Pancreas (tissue), 10 donors: ENCODE measurements around the gene SLC2A4. TPM values are rescaled to one million over a fixed set of nuclear protein-coding genes. Genes with fewer than 3 reads are reported as not detected.

Experiments
- ATAC-seq, 4 donors: fragments of 200-7000 bp; cut with Tn5 transposase; one replicate each; pipeline versions ENCODE4 v1.8.0 to v1.9.1; 2020; ENCODE audit warnings: mild to moderate bottlenecking in 4 of 4, moderate library complexity in 4 of 4
- DNase-seq, 6 donors: peaks; one replicate each; pipeline ENCODE4 v3.0.0-alpha.2; 2020
- FAIRE-seq: peaks from 2 replicates; lab custom pipeline; 2012; peaks lifted over from hg19 to GRCh38; lab: Jason Lieb, UNC
- H3K27ac ChIP-seq, 4 donors: fragments of 200-600 bp; sonication (generic); 1 replicate in 3 of 4; 2 replicates in 1 of 4; pipeline versions ENCODE4 v1.5.0 to v1.8.0; 2020
- H3K27me3 ChIP-seq, 4 donors: fragments of 200-600 bp; one replicate each; pipeline ENCODE4 v1.8.0; 2021
- H3K36me3 ChIP-seq, 3 donors: fragments of 200-600 bp; sonication (generic) in 1 of 3; one replicate each; pipeline versions ENCODE4 v1.5.0 to v1.8.0; 2020 to 2021
- H3K4me1 ChIP-seq, 3 donors: fragments of 200-600 bp; one replicate each; pipeline ENCODE4 v1.8.0; 2021
- H3K4me3 ChIP-seq, 4 donors: fragments of 200-600 bp; sonication (generic) in 2 of 4; one replicate each; pipeline versions ENCODE4 v1.5.0 to v1.8.0; 2020 to 2021
- H3K9me3 ChIP-seq, 4 donors: fragments of 200-600 bp; one replicate each; pipeline ENCODE4 v1.8.0; 2021
- WGBS, 2 donors: extraction: QIAGEN DNeasy Blood & Tissue Kit; methylation state at CpG; one replicate each; pipeline ENCODE4 v1.1.7; 2013; 5-methylcytosine and 5-hydroxymethylcytosine counted together
- intact Hi-C, 3 donors: fragments of 100-400 bp; cut with DNase I; formaldehyde crosslinking; loops; one replicate each; pipeline versions ENCODE4 v1.11.1 to v1.14.2; 2022
- polyA plus RNA-seq, 2 donors: library from polyadenylated mRNA; stranded (reverse); fragments of 200-250 nt; gene quantifications; one replicate each; pipeline ENCODE4 v1.2.3, GENCODE V29; 2013
- total RNA-seq, 6 donors: library from RNA; stranded (reverse); fragmentation: NEBNext Ultra II Directional in 4 of 6; extraction: Animal tissue kit (Norgen Biotek cat#: 25700) in 4 of 6; gene quantifications; one replicate each; pipeline versions ENCODE4 v1.2.1 to v1.2.4, GENCODE V29; 2021 to 2023
- TF ChIP-seq, protein P1 (sequence below), 4 donors: fragments of 200-600 bp; sonication (generic) in 3 of 4; IDR thresholded peaks; one replicate each; pipeline versions ENCODE4 v1.5.0 to v1.8.0; 2021; ENCODE audit warnings: antibody characterized with exemption in 4 of 4
- donor health status: healthy with polysubstance abuse.
- donor health status: DM: no; HTN: no; CAD: no; lungs with moderate emphysema.
- donor health status: DM: no; HTN: no; CAD: no.
- donor health status: control.
- donor health status: control.
- donor health status: Bipolar disorder and iron deficiency.
- donor health status: DM: yes; HTN: yes; CAD: no.
- donor health status: DM: no; HTN: no; CAD: no.
- donor health status: DM: no; HTN: no; CAD: no.
- donor health status: DM: yes; HTN: yes; CAD: no.

SLC2A4 gene
- total and polyA plus RNA-seq, 8 donors, result 0.16 to 1.8 (median 0.60) TPM

- Histone ChIP-seq H3K4me3 (no peak overlapping the region), H3K9me3 (no peaks in the 10 kb centered on the region), H3K36me3 (peaks cover 4 to 21% (median 6%) of the 10 kb centered on the region in 3 donors), H3K27me3 (no peaks in the 10 kb centered on the region), H3K4me1 (peaks cover 5 to 16% (median 6%) of the 10 kb centered on the region in 3 donors), H3K27ac (no peak overlapping the region)
- ATAC-seq (no peak), DNase-seq (no peak), FAIRE-seq (no peak)
- TF ChIP-seq, protein P1, sequence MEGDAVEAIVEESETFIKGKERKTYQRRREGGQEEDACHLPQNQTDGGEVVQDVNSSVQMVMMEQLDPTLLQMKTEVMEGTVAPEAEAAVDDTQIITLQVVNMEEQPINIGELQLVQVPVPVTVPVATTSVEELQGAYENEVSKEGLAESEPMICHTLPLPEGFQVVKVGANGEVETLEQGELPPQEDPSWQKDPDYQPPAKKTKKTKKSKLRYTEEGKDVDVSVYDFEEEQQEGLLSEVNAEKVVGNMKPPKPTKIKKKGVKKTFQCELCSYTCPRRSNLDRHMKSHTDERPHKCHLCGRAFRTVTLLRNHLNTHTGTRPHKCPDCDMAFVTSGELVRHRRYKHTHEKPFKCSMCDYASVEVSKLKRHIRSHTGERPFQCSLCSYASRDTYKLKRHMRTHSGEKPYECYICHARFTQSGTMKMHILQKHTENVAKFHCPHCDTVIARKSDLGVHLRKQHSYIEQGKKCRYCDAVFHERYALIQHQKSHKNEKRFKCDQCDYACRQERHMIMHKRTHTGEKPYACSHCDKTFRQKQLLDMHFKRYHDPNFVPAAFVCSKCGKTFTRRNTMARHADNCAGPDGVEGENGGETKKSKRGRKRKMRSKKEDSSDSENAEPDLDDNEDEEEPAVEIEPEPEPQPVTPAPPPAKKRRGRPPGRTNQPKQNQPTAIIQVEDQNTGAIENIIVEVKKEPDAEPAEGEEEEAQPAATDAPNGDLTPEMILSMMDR (IDR thresholded peaks at IDR 0.05), result no peak
- intact Hi-C loops, result no loop called here
- 87% methylated on average over 8 of the region's 8 CpGs for WGBS, 2 donors
Measured at GRCh38 chr17:7256766-7257456, 24.6 kb upstream of the SLC2A4 start.

DNA sequence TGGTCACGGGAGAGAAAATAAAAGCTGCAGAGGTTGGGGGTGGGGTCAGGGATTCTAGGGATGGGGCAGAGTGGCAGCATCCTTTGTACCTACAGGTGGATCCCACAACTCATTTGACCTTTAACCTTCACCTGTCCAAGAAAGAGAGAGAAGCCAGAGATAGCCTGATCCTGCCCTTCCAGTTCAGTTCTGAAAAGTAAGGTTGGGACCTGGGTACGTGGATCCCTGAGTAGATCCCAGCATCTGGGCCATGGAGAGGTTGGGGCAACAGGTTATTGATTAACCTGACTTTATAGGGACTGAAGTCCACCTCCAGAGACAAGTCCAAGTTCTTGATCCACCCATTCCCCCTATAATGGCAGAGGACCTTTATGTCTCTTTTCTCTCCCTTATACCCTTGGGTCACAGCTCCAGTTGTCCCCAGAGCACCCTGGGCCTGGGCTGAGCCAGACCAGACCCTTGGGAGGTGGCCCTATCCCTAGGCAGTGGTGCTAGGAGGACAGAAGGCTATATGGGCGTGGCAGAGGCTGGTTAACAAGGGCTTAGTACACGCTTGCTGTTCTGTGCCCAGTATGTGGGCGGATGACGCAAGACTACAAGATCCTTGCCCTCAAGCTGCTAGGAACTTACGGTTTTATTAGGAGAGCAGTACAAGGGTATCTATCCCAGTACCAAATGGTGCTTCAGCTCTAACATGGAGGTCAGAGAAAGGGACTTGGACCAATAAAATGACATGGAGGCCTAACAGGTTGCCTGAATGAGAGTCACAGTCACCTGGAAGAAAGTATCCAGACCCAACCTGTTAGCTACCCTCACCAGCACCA, 22.6 kb upstream of the SLC2A4 start:
- Histone ChIP-seq H3K36me3 (peaks cover 4 to 21% (median 6%) of the 10 kb centered on the region in 3 donors), H3K4me3 (peak overlapping the region in 1 of 4 donors; percentile 81), H3K27me3 (no peaks in the 10 kb centered on the region), H3K9me3 (no peaks in the 10 kb centered on the region), H3K27ac (peak overlapping the region in 2 of 4 donors; percentile 30 to 99), H3K4me1 (peaks cover 0 to 9% (median 6%) of the 10 kb centered on the region in 3 donors)
- TF ChIP-seq, protein P1 (IDR thresholded peaks at IDR 0.05), result no peak
- FAIRE-seq, result no peak
- no peak for ATAC-seq
- intact Hi-C loops, result no loop called here
- 56 to 59% methylated on average over 7 of the region's 7 CpGs for WGBS, 2 donors
- peak in 3 of 6 donors; percentile 60 to 69 (median 67) for DNase-seq

GRCh38 chr17:7259555-7259889, 22.0 kb upstream of the SLC2A4 start:
- intact Hi-C loops, result no loop called here
- Histone ChIP-seq H3K27ac (peak overlapping the region in 1 of 4 donors; percentile 99), H3K4me3 (peak overlapping the region in 2 of 4 donors; percentile 68 to 81), H3K36me3 (peaks cover 4 to 21% (median 6%) of the 10 kb centered on the region in 3 donors), H3K27me3 (no peaks in the 10 kb centered on the region), H3K9me3 (no peaks in the 10 kb centered on the region), H3K4me1 (peaks cover 0 to 9% (median 6%) of the 10 kb centered on the region in 3 donors)
- peak in 1 of 6 donors; percentile 32 for DNase-seq
- no peak for ATAC-seq
- whole genome bisulfite sequencing, 2 donors, result 79 to 80% methylated on average over 6 of the region's 6 CpGs
- FAIRE-seq, result no peak
- TF ChIP-seq, protein P1 (IDR thresholded peaks at IDR 0.05), result no peak

GRCh38 chr17:7260151-7260550, 21.4 kb upstream of the SLC2A4 start:
- Histone ChIP-seq H3K4me3 (peak overlapping the region in 3 of 4 donors; percentile 68 to 83 (median 81)), H3K9me3 (no peaks in the 10 kb centered on the region), H3K27ac (peak overlapping the region; percentile 97 to 99 (median 98)), H3K27me3 (no peaks in the 10 kb centered on the region), H3K4me1 (peaks cover 0 to 9% (median 6%) of the 10 kb centered on the region in 3 donors), H3K36me3 (peaks cover 4 to 15% (median 6%) of the 10 kb centered on the region in 3 donors)
- TF ChIP-seq, protein P1 (IDR thresholded peaks at IDR 0.05), result no peak
- intact Hi-C loops, result loop anchor here in 1 of 3 donors (10.0 kb wide), 1 partner anchor 55 kb away; the partner anchor contains the start of gene GPS2
- FAIRE-seq (no peak), DNase-seq (peak in 2 of 6 donors; percentile 50 to 60), ATAC-seq (no peak)
- WGBS, 2 donors, result 59 to 62% methylated on average over 4 of the region's 4 CpGs
